Measurements from ENCODE around the gene CYB5R3. TPM values are rescaled to one million over a fixed set of nuclear protein-coding genes. Genes with fewer than 3 reads are reported as not detected.
A peak's percentile ranks its signal among the peaks of the same experiment; 100 is the strongest.

Gene CYB5R3
- total and polyA plus RNA-seq, 4 donors = 49.4 to 210 (median 134) TPM

- TF ChIP-seq RAD21 (IDR thresholded peaks at IDR 0.05) = no peak
- TF ChIP-seq RXRA (IDR thresholded peaks at IDR 0.05) = no peak
- TF ChIP-seq, protein P1, sequence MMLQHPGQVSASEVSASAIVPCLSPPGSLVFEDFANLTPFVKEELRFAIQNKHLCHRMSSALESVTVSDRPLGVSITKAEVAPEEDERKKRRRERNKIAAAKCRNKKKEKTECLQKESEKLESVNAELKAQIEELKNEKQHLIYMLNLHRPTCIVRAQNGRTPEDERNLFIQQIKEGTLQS (IDR thresholded peaks at IDR 0.05) = no peak
- Histone ChIP-seq H3K27ac (ENCODE audit: low read depth in 1 of 2, low read length in 2 of 2) (no peak overlapping the region), H3K27me3 (ENCODE audit: control insufficient read depth in 4 of 4, insufficient read depth in 4 of 4, low read length in 3 of 4) (no peaks in the 10 kb centered on the region), H3K4me3 (ENCODE audit: low read depth in 1 of 3, low read length in 3 of 3) (no peak overlapping the region), H3K9me3 (ENCODE audit: control insufficient read depth in 4 of 4, low read length in 3 of 4) (no peaks in the 10 kb centered on the region), H3K36me3 (ENCODE audit: control insufficient read depth in 4 of 4, insufficient read depth in 3 of 4, low read depth in 1 of 4, low read length in 3 of 4) (no peaks in the 10 kb centered on the region), H3K4me1 (ENCODE audit: control insufficient read depth in 4 of 4, insufficient read depth in 4 of 4, low read length in 3 of 4) (peaks cover 22 to 49% (median 38%) of the 10 kb centered on the region in 4 donors), H3K9ac (ENCODE audit: low read depth in 1 of 2, low read length in 2 of 2) (no peak overlapping the region)
- 85% methylated on average over 7 of the region's 7 CpGs for WGBS
- DNase-seq (ENCODE audit: low spot score) = no peak
These were observed 1.9 kb upstream of the CYB5R3 start for GRCh38 chr22:42651134-42651533.

- Histone ChIP-seq H3K4me1 (ENCODE audit: control insufficient read depth in 4 of 4, insufficient read depth in 4 of 4, low read length in 3 of 4) (peaks cover 41 to 69% (median 57%) of the 10 kb centered on the region in 4 donors), H3K9ac (ENCODE audit: low read depth in 1 of 2, low read length in 2 of 2) (peak overlapping the region; percentile 18 to 73), H3K9me3 (ENCODE audit: control insufficient read depth in 4 of 4, low read length in 3 of 4) (no peaks in the 10 kb centered on the region), H3K36me3 (ENCODE audit: control insufficient read depth in 4 of 4, insufficient read depth in 3 of 4, low read depth in 1 of 4, low read length in 3 of 4) (no peaks in the 10 kb centered on the region), H3K27ac (ENCODE audit: low read depth in 1 of 2, low read length in 2 of 2) (peak overlapping the region; percentile 94 to 96), H3K27me3 (ENCODE audit: control insufficient read depth in 4 of 4, insufficient read depth in 4 of 4, low read length in 3 of 4) (no peaks in the 10 kb centered on the region), H3K4me3 (ENCODE audit: low read depth in 1 of 3, low read length in 3 of 3) (peak overlapping the region; percentile 95 to 99 (median 96))
- TF ChIP-seq, protein P2, sequence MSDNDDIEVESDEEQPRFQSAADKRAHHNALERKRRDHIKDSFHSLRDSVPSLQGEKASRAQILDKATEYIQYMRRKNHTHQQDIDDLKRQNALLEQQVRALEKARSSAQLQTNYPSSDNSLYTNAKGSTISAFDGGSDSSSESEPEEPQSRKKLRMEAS (IDR thresholded peaks at IDR 0.05) = peak; percentile 64
- TF ChIP-seq, protein P1 (IDR thresholded peaks at IDR 0.05) = no peak
- TF ChIP-seq HNF4A (conservative IDR thresholded peaks at IDR 0.05) (peak; percentile 90 to 93), YY1 (IDR thresholded peaks at IDR 0.05) (peak; percentile 56), HNF4G (IDR thresholded peaks at IDR 0.05) (peak; percentile 96), SP1 (IDR thresholded peaks at IDR 0.05) (peak; percentile 84), FOXA1 (IDR thresholded peaks at IDR 0.05) (no peak), RXRA (IDR thresholded peaks at IDR 0.05) (peak; percentile 68 to 83), FOXA2 (IDR thresholded peaks at IDR 0.05) (no peak), CTCF (IDR thresholded peaks at IDR 0.05; ENCODE audit: low read depth, low read length, missing input control) (no peak), ZBTB33 (IDR thresholded peaks at IDR 0.05) (no peak), GABPA (IDR thresholded peaks at IDR 0.05 in 1 of 2, conservative IDR thresholded peaks at IDR 0.05 in 1 of 2) (peak in 1 of 2 donors; percentile 77), NR2F2 (IDR thresholded peaks at IDR 0.05) (no peak), JUND (IDR thresholded peaks at IDR 0.05) (peak in 1 of 2 donors; percentile 46), EGR1 (IDR thresholded peaks at IDR 0.05; ENCODE audit: low read depth in 2 of 2) (no peak)
- TF ChIP-seq, protein P3, sequence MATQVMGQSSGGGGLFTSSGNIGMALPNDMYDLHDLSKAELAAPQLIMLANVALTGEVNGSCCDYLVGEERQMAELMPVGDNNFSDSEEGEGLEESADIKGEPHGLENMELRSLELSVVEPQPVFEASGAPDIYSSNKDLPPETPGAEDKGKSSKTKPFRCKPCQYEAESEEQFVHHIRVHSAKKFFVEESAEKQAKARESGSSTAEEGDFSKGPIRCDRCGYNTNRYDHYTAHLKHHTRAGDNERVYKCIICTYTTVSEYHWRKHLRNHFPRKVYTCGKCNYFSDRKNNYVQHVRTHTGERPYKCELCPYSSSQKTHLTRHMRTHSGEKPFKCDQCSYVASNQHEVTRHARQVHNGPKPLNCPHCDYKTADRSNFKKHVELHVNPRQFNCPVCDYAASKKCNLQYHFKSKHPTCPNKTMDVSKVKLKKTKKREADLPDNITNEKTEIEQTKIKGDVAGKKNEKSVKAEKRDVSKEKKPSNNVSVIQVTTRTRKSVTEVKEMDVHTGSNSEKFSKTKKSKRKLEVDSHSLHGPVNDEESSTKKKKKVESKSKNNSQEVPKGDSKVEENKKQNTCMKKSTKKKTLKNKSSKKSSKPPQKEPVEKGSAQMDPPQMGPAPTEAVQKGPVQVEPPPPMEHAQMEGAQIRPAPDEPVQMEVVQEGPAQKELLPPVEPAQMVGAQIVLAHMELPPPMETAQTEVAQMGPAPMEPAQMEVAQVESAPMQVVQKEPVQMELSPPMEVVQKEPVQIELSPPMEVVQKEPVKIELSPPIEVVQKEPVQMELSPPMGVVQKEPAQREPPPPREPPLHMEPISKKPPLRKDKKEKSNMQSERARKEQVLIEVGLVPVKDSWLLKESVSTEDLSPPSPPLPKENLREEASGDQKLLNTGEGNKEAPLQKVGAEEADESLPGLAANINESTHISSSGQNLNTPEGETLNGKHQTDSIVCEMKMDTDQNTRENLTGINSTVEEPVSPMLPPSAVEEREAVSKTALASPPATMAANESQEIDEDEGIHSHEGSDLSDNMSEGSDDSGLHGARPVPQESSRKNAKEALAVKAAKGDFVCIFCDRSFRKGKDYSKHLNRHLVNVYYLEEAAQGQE (IDR thresholded peaks at IDR 0.05) = peak; percentile 44
- WGBS = 2% methylated on average over 49 of the region's 49 CpGs
- peak; percentile 85 for DNase-seq (ENCODE audit: low spot score)
These were observed 585 bp downstream of the CYB5R3 start for GRCh38 chr22:42648368-42649245.

Data from liver (tissue), 9 donors.